Skin of body (tissue), 2 donors: ENCODE results near the gene SYT9. TPM values are rescaled to one million over a fixed set of nuclear protein-coding genes. Genes with fewer than 3 reads are reported as not detected.

Experiments used
- DNase-seq: peaks from one replicate; lab custom pipeline; 2025; lab: John Stamatoyannopoulos, UW
- total RNA-seq: library from RNA; depleted of rRNA; stranded (reverse); fragments of >200 nt; gene quantifications from one replicate; pipeline ENCODE4 v1.2.3, GENCODE V29; 2014

Gene SYT9
- total RNA-seq, 1 donor from 2014 or later = 0.99 TPM

GRCh38 chr11:7422544-7423331 is 171.0 kb downstream of the SYT9 start:
- DNase-seq = no peak

GRCh38 chr11:7423946-7424345 is 172.2 kb downstream of the SYT9 start:
- no peak for DNase-seq

GRCh38 chr11:7427733-7428132 is 176.0 kb downstream of the SYT9 start:
- no peak for DNase-seq

DNA sequence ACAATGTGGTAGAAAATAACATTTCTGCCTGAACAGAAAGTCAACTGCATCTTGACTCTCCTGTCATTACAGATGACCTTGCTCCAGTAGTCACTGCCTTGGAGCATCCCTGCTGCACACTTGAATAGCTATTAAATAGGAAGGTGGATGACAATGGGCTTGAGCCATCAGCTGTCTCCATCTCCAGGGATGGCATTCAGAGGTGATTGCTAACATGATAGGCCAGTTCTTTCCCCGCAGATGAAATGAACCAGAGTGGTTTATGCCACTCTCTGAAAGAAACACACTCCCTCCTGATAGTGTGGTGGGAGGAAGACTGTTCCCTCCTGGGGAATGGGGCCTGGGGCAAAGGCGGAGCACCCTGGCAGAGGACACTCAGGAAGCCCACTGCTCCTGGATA is 176.5 kb downstream of the SYT9 start:
- no peak for DNase-seq

- DNase-seq = no peak
Observed at GRCh38 chr11:7430496-7430895, 178.8 kb downstream of the SYT9 start.

DNA sequence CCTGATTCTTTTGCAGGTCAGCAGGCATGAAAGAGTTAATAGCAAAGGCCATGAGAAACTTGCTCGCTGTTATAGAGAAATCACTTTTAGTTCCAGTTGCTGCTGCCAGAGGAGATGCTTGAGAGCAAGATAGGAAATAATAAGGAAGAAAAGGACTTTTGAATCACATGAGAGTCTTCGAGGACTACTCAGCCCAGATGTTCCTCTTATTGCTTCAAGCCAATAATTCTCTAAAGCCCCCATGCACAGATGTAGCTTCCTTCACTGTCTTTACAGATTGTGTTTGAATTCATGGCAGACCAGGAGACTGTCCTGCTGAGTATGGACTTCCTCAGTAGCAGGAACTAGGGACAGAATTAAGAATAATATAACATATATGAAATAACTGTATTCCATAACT is 183.5 kb downstream of the SYT9 start:
- peak; percentile 34 for DNase-seq

- DNase-seq = no peak
Observed at GRCh38 chr11:7436146-7436545, 184.4 kb downstream of the SYT9 start.

- DNase-seq = no peak
Observed at GRCh38 chr11:7436657-7437056, 185.0 kb downstream of the SYT9 start.

DNA sequence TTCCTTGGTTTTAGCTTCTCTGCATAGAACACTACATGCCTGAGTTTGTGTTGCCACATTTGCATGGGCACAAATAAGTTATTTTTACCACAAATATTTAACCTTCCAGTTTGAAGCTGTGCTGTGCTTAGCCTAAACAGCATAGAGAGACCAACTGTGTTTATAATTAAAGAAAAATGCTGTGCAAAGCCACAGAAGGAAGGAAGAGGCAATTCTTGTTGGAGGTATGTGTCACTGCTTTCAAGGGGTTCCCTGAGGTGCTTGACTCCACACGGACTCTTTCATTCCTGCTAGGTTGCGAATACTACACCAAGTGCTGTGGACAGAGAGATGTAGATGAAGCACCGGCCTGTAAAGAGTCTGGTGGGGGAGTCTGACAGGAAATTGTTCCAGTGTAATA is 186.0 kb downstream of the SYT9 start:
- DNase-seq = no peak

- no peak for DNase-seq
Observed at GRCh38 chr11:7439746-7440320, 188.1 kb downstream of the SYT9 start.

GRCh38 chr11:7442588-7443215 is 191.0 kb downstream of the SYT9 start:
- peak; percentile 30 for DNase-seq

- peak; percentile 1 for DNase-seq
Observed at GRCh38 chr11:7444091-7444981, 192.6 kb downstream of the SYT9 start.

DNA sequence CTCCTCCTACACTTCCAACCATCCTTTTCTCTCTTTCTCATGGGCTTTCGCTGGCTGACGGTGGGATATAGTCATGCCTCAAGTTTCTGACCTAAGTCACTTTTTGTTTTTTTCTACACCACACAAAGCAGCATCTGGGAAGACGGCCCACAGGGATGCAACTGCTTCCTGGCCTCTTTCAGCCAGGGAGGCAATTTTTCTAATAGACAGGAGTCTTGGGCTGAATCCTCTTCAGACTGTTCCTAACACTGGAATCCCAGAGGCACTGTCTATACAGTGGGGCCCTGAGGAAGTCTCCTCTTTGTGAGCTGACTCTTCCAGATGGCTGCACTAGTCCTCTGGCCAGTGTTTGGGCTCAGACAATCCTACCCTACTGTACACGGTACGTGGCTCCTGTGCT is 193.9 kb downstream of the SYT9 start:
- no peak for DNase-seq

DNA sequence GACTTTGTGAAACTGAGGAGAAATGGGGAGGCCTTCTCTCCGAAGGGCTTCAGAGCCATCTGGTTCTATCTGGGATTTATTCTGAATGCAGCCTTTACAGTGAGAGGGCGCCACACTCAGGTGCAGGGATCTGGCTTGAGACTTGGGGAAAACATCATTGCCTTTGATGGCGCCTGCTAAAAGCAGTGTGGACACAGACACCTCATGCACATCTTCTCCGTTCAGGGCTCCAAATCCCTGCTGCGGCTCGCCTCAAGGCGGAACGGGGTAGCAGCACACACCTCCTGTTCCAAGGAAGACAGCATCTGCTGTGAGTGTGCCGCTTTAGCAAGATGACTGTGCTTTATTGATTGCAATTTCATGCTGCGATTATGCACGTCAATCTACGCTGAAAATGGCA is 196.5 kb downstream of the SYT9 start:
- no peak for DNase-seq

GRCh38 chr11:7449211-7449840 is 197.6 kb downstream of the SYT9 start:
- DNase-seq = no peak

DNA sequence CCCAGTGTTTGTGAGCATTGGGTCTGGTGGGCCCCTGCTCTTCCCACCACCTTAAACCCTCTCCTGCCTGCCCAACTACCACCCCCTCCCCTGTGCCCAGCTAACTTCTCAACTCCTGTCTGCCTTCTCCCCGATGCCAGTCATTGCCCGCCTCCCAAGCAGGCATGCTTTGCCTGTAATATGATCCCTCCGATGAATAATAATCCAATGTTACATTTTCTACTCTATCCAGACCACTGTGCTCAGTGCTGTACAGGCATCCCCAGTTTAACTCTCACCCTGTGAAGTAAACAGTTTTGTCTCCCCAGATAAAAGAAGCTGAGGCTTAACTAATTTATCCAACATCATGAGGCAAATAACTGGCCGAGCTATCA is 198.1 kb downstream of the SYT9 start:
- DNase-seq = no peak

DNA sequence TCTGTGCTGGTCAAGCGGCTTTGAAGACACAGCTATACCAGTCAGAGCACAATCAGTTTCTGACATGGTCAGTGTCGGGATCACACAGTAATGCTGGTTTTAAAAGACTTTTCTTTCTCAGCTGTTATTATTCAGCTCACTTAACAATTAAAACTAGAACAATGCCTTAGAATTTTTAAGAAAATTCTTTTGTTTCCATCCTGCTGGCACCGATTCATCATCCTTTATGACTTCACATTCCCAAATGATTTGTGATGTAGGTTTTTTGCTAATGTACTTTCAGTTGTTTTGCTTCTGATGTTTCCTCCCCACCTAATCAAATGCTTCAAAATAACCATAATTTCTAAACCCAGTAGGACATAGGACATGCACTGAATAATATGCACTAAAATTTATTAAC is 199.1 kb downstream of the SYT9 start:
- DNase-seq = no peak

DNA sequence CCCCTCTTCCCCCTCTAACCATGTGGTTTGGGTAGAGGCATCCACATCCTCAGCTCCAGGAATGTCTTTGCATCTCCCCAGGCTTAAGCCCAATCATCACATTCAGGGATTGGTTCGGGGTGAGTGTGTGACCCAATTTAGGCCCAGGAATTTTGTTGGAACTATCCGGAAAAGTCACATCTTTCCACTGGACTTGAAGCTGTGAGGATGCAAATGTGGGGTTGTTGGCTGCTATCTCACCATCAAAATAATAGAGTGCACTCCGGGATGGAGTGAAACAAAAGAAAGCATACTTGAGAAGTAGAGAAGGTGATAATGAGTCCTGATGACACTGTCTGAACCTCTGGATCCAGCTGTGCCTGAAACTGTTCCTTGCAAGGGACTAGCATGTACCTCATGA is 199.8 kb downstream of the SYT9 start:
- DNase-seq = no peak

DNA sequence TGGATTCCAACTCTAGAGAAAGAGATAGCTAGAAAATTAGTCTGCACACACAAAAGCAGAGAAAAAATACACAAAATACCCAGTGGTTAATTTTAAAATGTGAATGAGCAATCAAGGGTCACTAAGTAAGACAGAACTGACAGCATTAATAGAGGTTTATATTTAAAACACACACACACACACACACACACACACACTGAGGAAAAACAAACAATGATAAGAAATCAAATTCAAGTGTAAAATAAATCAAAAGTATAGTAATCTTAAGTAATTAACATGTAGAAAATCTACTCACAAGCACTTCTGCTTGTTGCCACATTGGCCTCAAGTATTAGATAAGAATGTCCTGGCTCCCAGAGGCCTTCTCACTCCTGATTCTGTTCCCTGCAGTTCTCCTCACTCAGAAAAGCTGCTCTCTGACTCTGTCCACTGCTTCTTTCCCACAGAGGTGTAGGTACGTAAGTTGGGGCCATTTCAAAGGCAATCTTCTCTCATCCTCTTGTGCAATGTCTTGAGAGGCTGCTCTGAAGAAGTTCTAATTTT is 200.3 kb downstream of the SYT9 start:
- DNase-seq = no peak

DNA sequence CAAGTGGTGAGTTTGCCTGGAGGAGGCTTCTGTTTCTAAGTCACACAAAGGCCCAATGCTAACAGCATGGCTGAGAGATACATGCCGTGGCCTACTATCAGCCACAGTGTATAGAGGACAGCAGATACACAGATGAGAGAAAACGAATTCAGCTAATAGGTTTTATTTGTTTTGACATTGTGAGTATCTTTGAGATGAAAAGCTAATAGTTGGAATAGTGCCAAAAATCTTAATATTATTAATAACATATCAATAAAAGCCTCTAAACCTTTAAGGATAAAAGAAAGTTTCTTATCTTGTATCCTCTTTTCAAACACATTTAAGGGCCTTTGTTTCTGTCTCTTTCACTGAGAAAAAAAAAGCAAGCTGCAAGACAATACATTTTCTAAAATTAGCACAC is 203.2 kb downstream of the SYT9 start:
- DNase-seq = no peak

DNA sequence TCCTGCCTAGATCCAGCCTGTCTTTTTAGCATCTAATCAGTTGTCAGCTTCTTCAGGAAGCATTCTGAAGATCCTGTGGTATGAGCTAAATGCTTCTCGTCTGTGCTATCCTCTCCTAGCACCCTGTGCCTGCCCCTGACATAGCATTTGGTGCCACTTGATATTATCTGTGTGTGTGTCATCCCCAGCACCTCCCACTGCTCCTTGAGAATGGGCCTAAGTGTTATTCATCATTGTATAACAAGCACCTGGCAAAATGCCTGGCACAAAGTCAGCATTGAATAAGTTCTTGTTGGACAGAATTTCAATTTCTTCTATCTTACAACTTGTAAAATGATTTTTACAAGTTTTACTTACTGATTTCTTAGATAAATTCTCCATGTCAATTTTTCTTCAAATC is 205.5 kb downstream of the SYT9 start:
- no peak for DNase-seq
